Psoas muscle (tissue), 8 donors: Measurements from ENCODE around the gene GUCY2C. TPM values are rescaled to one million over a fixed set of nuclear protein-coding genes. Genes with fewer than 3 reads are reported as not detected.
A peak's percentile ranks its signal among the peaks of the same experiment; 100 is the strongest.

ENCODE experiments used
- ATAC-seq, 4 donors: fragments of 200-7000 bp; cut with Tn5 transposase; one replicate each; pipeline ENCODE4 v1.9.1; 2020; ENCODE audit warnings: moderate library complexity in 3 of 4, mild to moderate bottlenecking in 2 of 4
- DNase-seq, 2 donors: peaks; one replicate each; pipeline ENCODE4 v3.0.0-alpha.2; 2020
- H3K27ac ChIP-seq: fragments of 200-600 bp; one replicate; pipeline ENCODE4 v1.8.0; 2022
- H3K27me3 ChIP-seq, 3 donors: fragments of 200-600 bp in 1 of 3; one replicate each; pipeline versions ENCODE4 v1.6.1 to v1.8.0; 2013 to 2022; ENCODE audit warnings: low read length in 2 of 3, mild to moderate bottlenecking in 2 of 3, moderate library complexity in 1 of 3; ENCODE audit not compliant: insufficient read depth in 3 of 3
- H3K36me3 ChIP-seq, 2 donors: fragments of 200-600 bp in 1 of 2; one replicate each; pipeline versions ENCODE4 v1.6.1 to v1.8.0; 2013 to 2022; ENCODE audit warnings: low read depth in 1 of 2, mild to moderate bottlenecking in 1 of 2, moderate library complexity in 1 of 2; ENCODE audit not compliant: insufficient read depth in 1 of 2
- H3K4me1 ChIP-seq: fragments of 200-600 bp; one replicate; pipeline ENCODE4 v1.8.0; 2022
- H3K4me3 ChIP-seq: fragments of 200-600 bp; one replicate; pipeline ENCODE4 v1.8.0; 2022; ENCODE audit warnings: mild to moderate bottlenecking
- H3K9me3 ChIP-seq: fragments of 200-600 bp; one replicate; pipeline ENCODE4 v1.8.0; 2022
- CTCF ChIP-seq: fragments of 200-600 bp; IDR thresholded peaks from one replicate; pipeline ENCODE4 v1.8.0; 2022; ENCODE audit warnings: antibody characterized with exemption
- WGBS, 3 donors: extraction: QIAGEN DNeasy Blood & Tissue Kit; methylation state at CpG; one replicate each; pipeline versions ENCODE4 v1.1.6 to v1.1.7; 2013; 5-methylcytosine and 5-hydroxymethylcytosine counted together
- intact Hi-C, 2 donors: fragments of 100-400 bp; cut with DNase I; formaldehyde crosslinking; loops; one replicate each; pipeline versions ENCODE4 v1.11.0 to v1.14.2; 2022
- polyA plus RNA-seq, 3 donors: library from polyadenylated mRNA; stranded (reverse); fragments of 200-250 nt; gene quantifications; one replicate each; pipeline ENCODE4 v1.2.3, GENCODE V29; 2013
- total RNA-seq, 4 donors: library from RNA; stranded (reverse); fragmentation: NEBNext Ultra II Directional in 2 of 4; extraction: Animal tissue kit (Norgen Biotek cat#: 25700) in 2 of 4; gene quantifications; one replicate each; pipeline versions ENCODE4 v1.2.1 to v1.2.4, GENCODE V29; 2021 to 2023
- donor health status: healthy with polysubstance abuse.
- donor health status: DM: no; HTN: no; CAD: no; lungs with moderate emphysema.
- donor health status: Bipolar disorder and iron deficiency.
- donor health status: healthy.
- donor health status: DM: yes; HTN: yes; CAD: no.
- donor health status: DM: no; HTN: no; CAD: no.
- donor health status: DM: no; HTN: no; CAD: no.
- donor health status: DM: yes; HTN: yes; CAD: no.

GUCY2C gene
- total and polyA plus RNA-seq, 7 donors: 0.11 to 0.13 TPM; not detected in 5

GRCh38 chr12:14572401-14572800, 124.0 kb downstream of the GUCY2C start:
- H3K27me3 ChIP-seq: no peaks in the 10 kb centered on the region
- no peaks in the 10 kb centered on the region for H3K36me3 ChIP-seq
- DNase-seq: no peak
- no peak overlapping the region for H3K4me3 ChIP-seq
- no peak for ATAC-seq
- TF ChIP-seq CTCF: no peak
- no peaks in the 10 kb centered on the region for H3K9me3 ChIP-seq
- no peaks in the 10 kb centered on the region for H3K4me1 ChIP-seq
- WGBS, 3 donors: 85 to 87% (median 87%) methylated on average over 4 of the region's 4 CpGs
- intact Hi-C loops: no loop called here
- no peak overlapping the region for H3K27ac ChIP-seq

GRCh38 chr12:14571779-14572178, 124.6 kb downstream of the GUCY2C start:
- intact Hi-C loops: no loop called here
- no peak for TF ChIP-seq CTCF
- Histone ChIP-seq H3K27ac (no peak overlapping the region), H3K4me3 (no peak overlapping the region), H3K36me3 (no peaks in the 10 kb centered on the region), H3K4me1 (no peaks in the 10 kb centered on the region), H3K9me3 (no peaks in the 10 kb centered on the region), H3K27me3 (no peaks in the 10 kb centered on the region)
- ATAC-seq (no peak), DNase-seq (no peak)
- WGBS, 3 donors: 94 to 96% (median 95%) methylated on average over 3 of the region's 3 CpGs

GRCh38 chr12:14570231-14570630, 126.2 kb downstream of the GUCY2C start:
- no peaks in the 10 kb centered on the region for H3K9me3 ChIP-seq
- no peaks in the 10 kb centered on the region for H3K4me1 ChIP-seq
- H3K36me3 ChIP-seq: no peaks in the 10 kb centered on the region
- no peak for DNase-seq
- H3K27ac ChIP-seq: no peak overlapping the region
- 97 to 100% (median 100%) methylated on average over 1 of the region's 1 CpG for WGBS, 3 donors
- H3K4me3 ChIP-seq: no peak overlapping the region
- no peak for ATAC-seq
- TF ChIP-seq CTCF: no peak
- intact Hi-C loops: no loop called here
- H3K27me3 ChIP-seq: no peaks in the 10 kb centered on the region

GRCh38 chr12:14567351-14568162, 128.8 kb downstream of the GUCY2C start, which contains the start of gene PLBD1:
Gene PLBD1, minus strand, starts transcription at chr12:14567883. Its CDS starts 187 bp downstream, at chr12:14567696.
- no peak for TF ChIP-seq CTCF
- Histone ChIP-seq H3K27ac (peak within 1 kb of the TSS; percentile 93), H3K4me3 (peak within 1 kb of the TSS; percentile 85), H3K27me3 (no peaks in the 10 kb centered on the region), H3K4me1 (no peaks in the 10 kb centered on the region), H3K9me3 (no peaks in the 10 kb centered on the region), H3K36me3 (no peaks in the 10 kb centered on the region)
- WGBS, 3 donors: 2% methylated on average over 58 to 76 of the region's 76 CpGs
- intact Hi-C loops: no loop called here
- DNase-seq: peak; percentile 77 to 89
- peak; percentile 91 to 94 (median 92) for ATAC-seq
